ENCODE data around the gene EIF3A. TPM values are rescaled to one million over a fixed set of nuclear protein-coding genes. Genes with fewer than 3 reads are reported as not detected.
A peak's percentile ranks its signal among the peaks of the same experiment; 100 is the strongest.

Gene EIF3A
- total and polyA plus RNA-seq, 9 of the 15 experiments (the other 6 are each of a cell fraction or from before 2014, with no cell fraction given) = 19.6 to 163 (median 102) TPM

GRCh38 chr10:119042169-119042568 is 38.4 kb downstream of the EIF3A start:
- no peak for TF ChIP-seq HSF4 (CRISPR knock-in tag; IDR thresholded peaks at IDR 0.05; ENCODE audit: borderline replicate concordance)
- no peak for TF ChIP-seq BCL6 (CRISPR knock-in tag; IDR thresholded peaks at IDR 0.05)
- no peak for TF ChIP-seq RBM15 (IDR thresholded peaks at IDR 0.05; ENCODE audit: insufficient read depth, low read length)
- TF ChIP-seq CBX5 (IDR thresholded peaks at IDR 0.05; ENCODE audit: borderline replicate concordance, low read depth) = no peak
- TF ChIP-seq POLR2G (IDR thresholded peaks at IDR 0.05; ENCODE audit: low read depth, low read length) = 0 out of 2 replicates have a peak, but pooled peaks have one; percentile 35
- no peak for TF ChIP-seq ZNF175 (CRISPR knock-in tag; IDR thresholded peaks at IDR 0.05; ENCODE audit: low read depth)
- no peak for TF ChIP-seq ZNF121 (CRISPR knock-in tag; conservative IDR thresholded peaks at IDR 0.05)
- H3K4me2 ChIP-seq (ENCODE audit: insufficient read depth, low read length) = no peak overlapping the region
- TSS peak; percentile 97 for BruUV-seq (replicated peaks)

More at GRCh38 chr10:119042169-119042568, 38.4 kb downstream of the EIF3A start:
- no peak for ATAC-seq
- no peak overlapping the region for H3K27ac ChIP-seq (ENCODE audit: extremely low read depth, low read depth, low read length)
- WGBS (ENCODE audit: insufficient coverage, low coverage, missing lambda C conversion rate) = 98% methylated on average over 7 of the region's 26 CpGs
- intact Hi-C loops (cut with micrococcal nuclease) (no loop called here), in situ Hi-C loops (cut with MboI) (no loop called here)
- peaks cover 3% of the 10 kb centered on the region; the same call in 1 of the 2 replicates for H4K20me1 ChIP-seq (replicated peaks; ENCODE audit: control insufficient read depth, insufficient read depth, low read length)
- H3K9me1 ChIP-seq (ENCODE audit: control insufficient read depth, insufficient read depth, low read length) = no peaks in the 10 kb centered on the region
- DNase-seq (ENCODE audit: extremely low read depth in 1 of 4, low spot score in 3 of 4) = no peak
- H3K79me2 ChIP-seq (ENCODE audit: control insufficient read depth, insufficient read depth, low read length) = peaks cover 48% of the 10 kb centered on the region
- H3K27me3 ChIP-seq (ENCODE audit: control insufficient read depth in 2 of 2, insufficient read depth in 2 of 2, low read length in 2 of 2) = no peaks in the 10 kb centered on the region
- no peaks in the 10 kb centered on the region for H3K9me3 ChIP-seq (replicated peaks; ENCODE audit: control insufficient read depth, insufficient read depth, low read depth, low read length)
- no peaks in the 10 kb centered on the region for H3K4me1 ChIP-seq (replicated peaks in 1 of 2; ENCODE audit: control insufficient read depth in 2 of 2, insufficient read depth in 2 of 2, low read length in 2 of 2)
- no peak overlapping the region for H3K4me3 ChIP-seq
- peaks cover 96% of the 10 kb centered on the region for H3K36me3 ChIP-seq (ENCODE audit: control insufficient read depth, insufficient read depth, low read length)
- CTCF ChIA-PET (ENCODE audit: low intra/inter-chr PET ratio) = no interaction called here
- no peak overlapping the region for H3K9ac ChIP-seq (ENCODE audit: insufficient read depth in 1 of 2, low read depth in 2 of 2, low read length in 2 of 2)
- POLR2A ChIA-PET = no interaction called here
- no peak for FAIRE-seq
- H2AFZ ChIP-seq (ENCODE audit: low read depth, low read length) = no peak overlapping the region

All from K562 (cell line).